IMR-90 (cell line): ENCODE measurements around the gene SH3GLB2. TPM values are rescaled to one million over a fixed set of nuclear protein-coding genes. Genes with fewer than 3 reads are reported as not detected.

Source experiments
- ATAC-seq: fragments of 200-7000 bp; cut with Tn5 transposase; 2 replicates; pipeline ENCODE4 v1.9.1; 2020; ENCODE audit warnings: low read depth, mild to moderate bottlenecking, moderate library complexity
- BruUV-seq: library from RNA; stranded (reverse); fragments of 400-500 nt; replicated peaks from 2 replicates; lab custom pipeline; 2021; lab: Mats Ljungman, UMichigan
- CTCF ChIA-PET: fragments of 300-600 bp; formaldehyde crosslinking; extraction: SDS; loops from one replicate; lab custom pipeline; 2021; ENCODE audit warnings: antibody characterized with exemption; lab: Yijun Ruan, JAX
- POLR2A ChIA-PET: fragments of 300-600 bp; sonication (Branson Sonifier 250); formaldehyde crosslinking; loops from one replicate; lab custom pipeline; 2022; ENCODE audit warnings: antibody characterized with exemption; ENCODE audit not compliant: unreplicated experiment; lab: Charles Lee
- DNase-seq: peaks from one replicate; pipeline ENCODE4 v3.0.0; 2013
- H2AFZ ChIP-seq: replicated peaks from 2 replicates; pipeline ENCODE3; 2013; ENCODE audit warnings: low read length, mild to moderate bottlenecking; ENCODE audit not compliant: poor library complexity
- H2AK5ac ChIP-seq: 2 replicates; pipeline ENCODE4 v1.6.1; 2013; ENCODE audit warnings: low read depth, low read length, inconsistent platforms
- H2AK9ac ChIP-seq: replicated peaks from 2 replicates; pipeline ENCODE3; 2013; ENCODE audit warnings: mild to moderate bottlenecking, low read depth, low read length, moderate library complexity; ENCODE audit not compliant: poor library complexity
- H2BK120ac ChIP-seq: 2 replicates; pipeline ENCODE4 v1.6.1; 2013; ENCODE audit warnings: low read depth, low read length, inconsistent platforms
- H2BK15ac ChIP-seq: 3 replicates; pipeline ENCODE4 v1.6.1; 2013; ENCODE audit warnings: low read depth, low read length, inconsistent platforms
- H2BK20ac ChIP-seq: 2 replicates; pipeline ENCODE4 v1.6.1; 2013; ENCODE audit warnings: low read depth, mild to moderate bottlenecking, inconsistent platforms, low read length, moderate library complexity
- H2BK5ac ChIP-seq: 2 replicates; pipeline ENCODE4 v1.6.1; 2013; ENCODE audit warnings: mild to moderate bottlenecking, low read depth, low read length, inconsistent platforms; ENCODE audit not compliant: poor library complexity, severe bottlenecking
- H3K14ac ChIP-seq: replicated peaks from 2 replicates; pipeline ENCODE4 v1.6.1; 2013; ENCODE audit warnings: low read depth, low read length, inconsistent platforms
- H3K18ac ChIP-seq: 2 replicates; pipeline ENCODE4 v1.6.1; 2013; ENCODE audit warnings: low read depth, low read length, control low read depth
- H3K23ac ChIP-seq: 2 replicates; pipeline ENCODE4 v1.6.1; 2013; ENCODE audit warnings: low read depth, low read length, inconsistent platforms
- H3K27ac ChIP-seq: 2 replicates; pipeline ENCODE4 v1.5.1; 2013; ENCODE audit warnings: mild to moderate bottlenecking, control low read depth, low read length; ENCODE audit not compliant: insufficient read depth
- H3K27me3 ChIP-seq: 2 replicates; pipeline ENCODE4 v1.6.1; 2013; ENCODE audit warnings: low read length; ENCODE audit not compliant: control insufficient read depth, insufficient read depth
- H3K36me3 ChIP-seq: 2 replicates; pipeline ENCODE4 v1.6.1; 2013; ENCODE audit warnings: low read length, mixed read lengths; ENCODE audit not compliant: control insufficient read depth, insufficient read depth
- H3K4ac ChIP-seq: 2 replicates; pipeline ENCODE4 v1.6.1; 2013; ENCODE audit warnings: low read depth, low read length, inconsistent platforms
- H3K4me1 ChIP-seq: 2 replicates; pipeline ENCODE4 v1.6.1; 2013; ENCODE audit warnings: low read length, mixed read lengths; ENCODE audit not compliant: control insufficient read depth, insufficient read depth
- H3K4me2 ChIP-seq: 2 replicates; pipeline ENCODE4 v1.6.1; 2013; ENCODE audit warnings: low read depth, mild to moderate bottlenecking, control low read depth, low read length, moderate library complexity
- H3K4me3 ChIP-seq: 2 replicates; pipeline ENCODE4 v1.5.1; 2013; ENCODE audit warnings: low read depth, mild to moderate bottlenecking, control low read depth, low read length, moderate library complexity; ENCODE audit not compliant: insufficient read depth
- H3K56ac ChIP-seq: 2 replicates; pipeline ENCODE4 v1.6.1; 2013; ENCODE audit warnings: low read length, inconsistent platforms; ENCODE audit not compliant: insufficient read depth; ENCODE audit errors: extremely low read depth
- H3K79me1 ChIP-seq, 2 experiments: 2 replicates each; pipeline ENCODE4 v1.6.1; 2013; ENCODE audit warnings: low read length in 2 of 2, inconsistent platforms in 1 of 2, low read depth in 1 of 2
- H3K9ac ChIP-seq: 2 replicates; pipeline ENCODE4 v1.6.1; 2013; ENCODE audit warnings: low read depth, low read length, control low read depth
- H3K9me1 ChIP-seq: 2 replicates; pipeline ENCODE4 v1.6.1; 2013; ENCODE audit warnings: low read length, inconsistent platforms; ENCODE audit not compliant: insufficient read depth
- H3K9me3 ChIP-seq: 2 replicates; pipeline ENCODE4 v1.6.1; 2013; ENCODE audit warnings: low read length; ENCODE audit not compliant: control insufficient read depth, insufficient read depth
- H4K20me1 ChIP-seq: 2 replicates; pipeline ENCODE4 v1.6.1; 2013; ENCODE audit warnings: low read length, inconsistent platforms; ENCODE audit not compliant: insufficient read depth
- H4K5ac ChIP-seq: 2 replicates; pipeline ENCODE4 v1.6.1; 2013; ENCODE audit warnings: mild to moderate bottlenecking, low read depth, low read length, control low read depth
- H4K8ac ChIP-seq, 2 experiments: 2 replicates each; pipeline ENCODE4 v1.6.1; 2013; ENCODE audit warnings: low read depth in 2 of 2, low read length in 2 of 2, control low read depth in 1 of 2, inconsistent platforms in 1 of 2
- H4K91ac ChIP-seq: 2 replicates; pipeline ENCODE4 v1.6.1; 2013; ENCODE audit warnings: low read depth, low read length, inconsistent platforms; ENCODE audit not compliant: insufficient read depth
- BHLHE40 ChIP-seq: fragments of 150-350 bp; IDR thresholded peaks from 2 replicates; pipeline ENCODE4 v1.6.1; 2016; ENCODE audit warnings: mild to moderate bottlenecking, low read depth, low read length
- CEBPB ChIP-seq: IDR thresholded peaks from 2 replicates; pipeline ENCODE4 v1.6.1; 2012; ENCODE audit warnings: low read depth, low read length, improper control_type of control experiment
- CHD1 ChIP-seq: IDR thresholded peaks from 2 replicates; pipeline ENCODE4 v1.6.1; 2012; ENCODE audit warnings: low read depth, low read length, improper control_type of control experiment
- FOS ChIP-seq: fragments of 150-350 bp; IDR thresholded peaks from 2 replicates; pipeline ENCODE4 v1.6.1; 2016; ENCODE audit warnings: low read depth, low read length
- MAZ ChIP-seq: IDR thresholded peaks from 2 replicates; pipeline ENCODE4 v1.6.1; 2012; ENCODE audit warnings: low read depth, mild to moderate bottlenecking, low read length, improper control_type of control experiment, moderate library complexity, borderline replicate concordance
- MXI1 ChIP-seq: IDR thresholded peaks from 2 replicates; pipeline ENCODE4 v1.6.1; 2012; ENCODE audit warnings: low read depth, mild to moderate bottlenecking, low read length, moderate library complexity, borderline replicate concordance
- NFE2L2 ChIP-seq: fragments of 150-350 bp; IDR thresholded peaks from 2 replicates; pipeline ENCODE4 v1.6.1; 2016; ENCODE audit warnings: low read depth, mild to moderate bottlenecking, low read length
- POLR2A ChIP-seq: IDR thresholded peaks from 2 replicates; pipeline ENCODE4 v1.6.1; 2012; ENCODE audit warnings: mild to moderate bottlenecking, low read depth, low read length
- RAD21 ChIP-seq: IDR thresholded peaks from 2 replicates; pipeline ENCODE4 v1.6.1; 2012; ENCODE audit warnings: low read length, improper control_type of control experiment
- RCOR1 ChIP-seq: IDR thresholded peaks from 2 replicates; pipeline ENCODE4 v1.6.1; 2012; ENCODE audit warnings: mild to moderate bottlenecking, low read length, improper control_type of control experiment; ENCODE audit not compliant: insufficient replicate concordance
- RFX5 ChIP-seq: IDR thresholded peaks from 2 replicates; pipeline ENCODE4 v1.8.0; 2012; ENCODE audit warnings: low read depth, mild to moderate bottlenecking, low read length, moderate library complexity
- SMC3 ChIP-seq: fragments of 150-350 bp; IDR thresholded peaks from 2 replicates; pipeline ENCODE4 v1.6.1; 2016; ENCODE audit warnings: low read depth, mild to moderate bottlenecking, antibody characterized with exemption, low read length, moderate library complexity
- WGBS, 2 experiments: methylation state at CpG; one replicate each; pipeline versions ENCODE4 v1.1.5 to v1.1.7; 2013; ENCODE audit warnings: missing lambda C conversion rate in 2 of 2; ENCODE audit not compliant: insufficient read length in 1 of 2; ENCODE audit errors: extremely low coverage in 2 of 2; 5-methylcytosine and 5-hydroxymethylcytosine counted together
- dilution Hi-C: fragments of 300-500 bp; cut with HindIII; formaldehyde crosslinking; loops from one replicate; pipeline ENCODE4 v1.14.3; 2018; ENCODE audit warnings: low sequenced_read_pairs; ENCODE audit not compliant: unreplicated experiment
- in situ Hi-C: fragments of 300-500 bp; cut with MboI; formaldehyde crosslinking; loops from 3 replicates; pipeline ENCODE4 v1.14.3; 2019; ENCODE audit warnings: low sequenced_read_pairs, inconsistent platforms, mixed read lengths
- intact Hi-C: fragments of 100-400 bp; cut with micrococcal nuclease; formaldehyde crosslinking; loops from 2 replicates; pipeline ENCODE4 v1.10.0; 2022
- polyA plus RNA-seq, 3 experiments: library from polyadenylated mRNA; depleted of rRNA; stranded (reverse); fragments of >200 nt; gene quantifications; 2 replicates each; pipeline ENCODE4 v1.2.3, GENCODE V29; 2012; ENCODE audit warnings: low replicate concordance in 1 of 3
- total RNA-seq: library from RNA; depleted of rRNA; stranded (reverse); fragments of >200 nt; gene quantifications from 2 replicates; pipeline ENCODE4 v1.2.3, GENCODE V29; 2012
- TF ChIP-seq, protein P1 (sequence below): fragments of 150-350 bp; IDR thresholded peaks from 2 replicates; pipeline ENCODE4 v1.6.1; 2017; ENCODE audit warnings: mild to moderate bottlenecking, antibody characterized with exemption, low read length, low read depth
- TF ChIP-seq, protein P2 (sequence below): conservative IDR thresholded peaks from 2 replicates; pipeline ENCODE4 v1.5.1; 2012; ENCODE audit warnings: mild to moderate bottlenecking, low read depth, low read length, improper control_type of control experiment
- TF ChIP-seq, protein P3 (sequence below): fragments of 150-350 bp; IDR thresholded peaks from 2 replicates; pipeline ENCODE4 v1.6.1; 2016; ENCODE audit warnings: low read depth, mild to moderate bottlenecking, low read length, moderate library complexity, borderline replicate concordance

The SH3GLB2 gene
- total and polyA plus RNA-seq, 2 of the 4 experiments (the other 2 are of a cell fraction) = 36.4 to 68.4 TPM

DNA sequence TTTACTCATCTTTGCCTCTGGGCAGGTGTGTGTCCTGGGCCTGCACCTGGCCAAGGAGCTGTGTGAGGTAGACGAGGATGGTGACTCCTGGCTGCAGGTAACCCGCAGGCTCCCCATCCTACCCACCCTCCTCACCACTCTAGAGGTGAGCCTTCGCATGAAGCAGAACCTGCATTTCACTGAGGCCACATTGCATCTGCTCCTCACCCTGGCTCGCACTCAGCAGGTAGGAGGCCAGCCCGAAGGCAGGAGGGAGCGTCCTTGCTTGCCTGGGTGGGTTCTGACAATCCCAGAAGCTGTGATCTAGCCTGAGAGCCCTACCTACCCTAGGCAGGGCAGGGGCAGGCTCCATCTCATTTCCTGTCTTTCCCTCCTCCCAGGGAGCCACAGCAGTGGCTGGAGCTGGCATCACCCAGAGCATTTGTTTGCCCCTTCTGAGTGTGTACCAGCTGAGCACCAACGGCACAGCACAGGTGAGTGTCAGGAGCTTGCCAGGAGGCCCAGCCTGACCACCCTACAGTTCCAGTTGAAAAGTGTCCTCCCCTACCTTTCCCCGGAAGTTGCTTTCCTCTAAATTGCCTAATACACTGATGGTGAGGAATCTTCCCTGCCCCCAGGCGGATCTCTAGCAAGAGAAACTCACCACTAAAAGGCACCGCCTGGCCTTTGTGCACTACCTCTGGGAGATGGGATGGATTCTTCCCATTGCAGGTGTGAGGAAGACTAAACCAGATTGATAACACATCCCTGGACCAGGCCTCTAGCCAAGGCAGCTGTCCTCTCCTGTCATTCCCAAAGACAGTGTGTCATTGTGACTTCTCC, 26.4 kb downstream of the SH3GLB2 start:
- no peak overlapping the region for H2BK15ac ChIP-seq
- dilution Hi-C loops = no loop called here
- no CpG with 5 or more reads among the region's 10 CpGs for WGBS, 2 experiments
- ATAC-seq (no peak), DNase-seq (no peak)
- no peak overlapping the region for H3K9ac ChIP-seq
- no peak overlapping the region for H3K23ac ChIP-seq
- peaks cover 69% of the 10 kb centered on the region for H3K36me3 ChIP-seq
- no peaks in the 10 kb centered on the region for H3K27me3 ChIP-seq
- H4K5ac ChIP-seq = no peak overlapping the region
- no peak overlapping the region for H3K14ac ChIP-seq
- no peak overlapping the region for H3K27ac ChIP-seq
- POLR2A ChIA-PET = no interaction called here
- H2BK20ac ChIP-seq = no peak overlapping the region
- BruUV-seq = no TSS peak
- H4K20me1 ChIP-seq = no peaks in the 10 kb centered on the region; the same call in 1 of the 2 replicates
- H4K91ac ChIP-seq = no peak overlapping the region
- no peak overlapping the region for H3K4ac ChIP-seq
- no peak overlapping the region for H2BK120ac ChIP-seq
- CTCF ChIA-PET = no interaction called here
- no peaks in the 10 kb centered on the region for H3K9me1 ChIP-seq
- no peak overlapping the region for H3K4me3 ChIP-seq
- no peak overlapping the region for H3K18ac ChIP-seq
- no peak overlapping the region for H2AK5ac ChIP-seq
- H2BK5ac ChIP-seq = no peak overlapping the region
- no peak overlapping the region for H4K8ac ChIP-seq
- no peak overlapping the region for H2AK9ac ChIP-seq
- intact Hi-C loops = no loop called here
- H3K4me1 ChIP-seq = no peaks in the 10 kb centered on the region
- no peak overlapping the region for H3K4me2 ChIP-seq
- peaks cover 0 to 6% of the 10 kb centered on the region in 2 experiments; a peak in 1 of 4 replicates for H3K79me1 ChIP-seq
- no peak overlapping the region for H3K56ac ChIP-seq
- H3K9me3 ChIP-seq = no peaks in the 10 kb centered on the region
- in situ Hi-C loops = no loop called here
- H2AFZ ChIP-seq = no peak overlapping the region
- TF ChIP-seq CEBPB (no peak), CHD1 (no peak), SMC3 (no peak), NFE2L2 (no peak), BHLHE40 (no peak), RCOR1 (no peak), POLR2A (no peak), RAD21 (no peak), RFX5 (no peak), MAZ (no peak), FOS (no peak), MXI1 (no peak)
- TF ChIP-seq, protein P1, sequence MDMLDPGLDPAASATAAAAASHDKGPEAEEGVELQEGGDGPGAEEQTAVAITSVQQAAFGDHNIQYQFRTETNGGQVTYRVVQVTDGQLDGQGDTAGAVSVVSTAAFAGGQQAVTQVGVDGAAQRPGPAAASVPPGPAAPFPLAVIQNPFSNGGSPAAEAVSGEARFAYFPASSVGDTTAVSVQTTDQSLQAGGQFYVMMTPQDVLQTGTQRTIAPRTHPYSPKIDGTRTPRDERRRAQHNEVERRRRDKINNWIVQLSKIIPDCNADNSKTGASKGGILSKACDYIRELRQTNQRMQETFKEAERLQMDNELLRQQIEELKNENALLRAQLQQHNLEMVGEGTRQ = no peak
- TF ChIP-seq, protein P2, sequence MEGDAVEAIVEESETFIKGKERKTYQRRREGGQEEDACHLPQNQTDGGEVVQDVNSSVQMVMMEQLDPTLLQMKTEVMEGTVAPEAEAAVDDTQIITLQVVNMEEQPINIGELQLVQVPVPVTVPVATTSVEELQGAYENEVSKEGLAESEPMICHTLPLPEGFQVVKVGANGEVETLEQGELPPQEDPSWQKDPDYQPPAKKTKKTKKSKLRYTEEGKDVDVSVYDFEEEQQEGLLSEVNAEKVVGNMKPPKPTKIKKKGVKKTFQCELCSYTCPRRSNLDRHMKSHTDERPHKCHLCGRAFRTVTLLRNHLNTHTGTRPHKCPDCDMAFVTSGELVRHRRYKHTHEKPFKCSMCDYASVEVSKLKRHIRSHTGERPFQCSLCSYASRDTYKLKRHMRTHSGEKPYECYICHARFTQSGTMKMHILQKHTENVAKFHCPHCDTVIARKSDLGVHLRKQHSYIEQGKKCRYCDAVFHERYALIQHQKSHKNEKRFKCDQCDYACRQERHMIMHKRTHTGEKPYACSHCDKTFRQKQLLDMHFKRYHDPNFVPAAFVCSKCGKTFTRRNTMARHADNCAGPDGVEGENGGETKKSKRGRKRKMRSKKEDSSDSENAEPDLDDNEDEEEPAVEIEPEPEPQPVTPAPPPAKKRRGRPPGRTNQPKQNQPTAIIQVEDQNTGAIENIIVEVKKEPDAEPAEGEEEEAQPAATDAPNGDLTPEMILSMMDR = no peak
- TF ChIP-seq, protein P3, sequence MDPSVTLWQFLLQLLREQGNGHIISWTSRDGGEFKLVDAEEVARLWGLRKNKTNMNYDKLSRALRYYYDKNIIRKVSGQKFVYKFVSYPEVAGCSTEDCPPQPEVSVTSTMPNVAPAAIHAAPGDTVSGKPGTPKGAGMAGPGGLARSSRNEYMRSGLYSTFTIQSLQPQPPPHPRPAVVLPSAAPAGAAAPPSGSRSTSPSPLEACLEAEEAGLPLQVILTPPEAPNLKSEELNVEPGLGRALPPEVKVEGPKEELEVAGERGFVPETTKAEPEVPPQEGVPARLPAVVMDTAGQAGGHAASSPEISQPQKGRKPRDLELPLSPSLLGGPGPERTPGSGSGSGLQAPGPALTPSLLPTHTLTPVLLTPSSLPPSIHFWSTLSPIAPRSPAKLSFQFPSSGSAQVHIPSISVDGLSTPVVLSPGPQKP = no peak
